SU-DHL-6 (cell line): ENCODE results near the gene CD2.
"Not testable (repeated sequence)": the region's sequence is repeated elsewhere in the genome, so short reads cannot be mapped to it uniquely, and the experiment has no call there.

Source experiments
- H2AFZ ChIP-seq: fragments of 200-600 bp; sonication (generic); 2 replicates; pipeline ENCODE4 v1.6.1; 2014; ENCODE audit warnings: low read depth, mild to moderate bottlenecking, moderate library complexity, mixed read lengths, antibody characterized with exemption, low read length; ENCODE audit not compliant: severe bottlenecking
- H3F3A ChIP-seq: fragments of 200-600 bp; shearing (Covaris generic); 2 replicates; pipeline ENCODE4 v1.6.0; 2016; ENCODE audit warnings: antibody characterized with exemption, mild to moderate bottlenecking; ENCODE audit not compliant: insufficient read depth
- H3K27ac ChIP-seq: fragments of 200-600 bp; sonication (generic); 2 replicates; pipeline ENCODE4 v1.5.1; 2016; ENCODE audit warnings: low read depth, mild to moderate bottlenecking, low read length, moderate library complexity, mixed read lengths
- H3K27me3 ChIP-seq: fragments of 200-600 bp; sonication (generic), shearing (Covaris generic); 2 replicates; pipeline ENCODE4 v1.6.0; 2014; ENCODE audit warnings: mild to moderate bottlenecking, low read length
- H3K36me3 ChIP-seq: fragments of 200-600 bp; sonication (generic); 2 replicates; pipeline ENCODE4 v1.6.1; 2014; ENCODE audit warnings: mild to moderate bottlenecking, low read length, mixed read lengths
- H3K4me2 ChIP-seq: fragments of 300-600, 200-600 bp; shearing (Covaris generic), sonication (generic); 2 replicates; pipeline ENCODE4 v1.6.0; 2014; ENCODE audit warnings: low read length, low read depth, mild to moderate bottlenecking; ENCODE audit not compliant: poor library complexity, severe bottlenecking
- H3K4me3 ChIP-seq: fragments of 200-600 bp; sonication (generic); 2 replicates; pipeline ENCODE4 v1.5.1; 2014; ENCODE audit warnings: antibody characterized with exemption, low read length, mild to moderate bottlenecking, mixed read lengths; ENCODE audit not compliant: insufficient read depth, poor library complexity, severe bottlenecking
- H3K79me2 ChIP-seq: fragments of 200-600 bp; sonication (generic); 2 replicates; pipeline ENCODE4 v1.6.1; 2014; ENCODE audit warnings: mild to moderate bottlenecking, low read length, moderate library complexity; ENCODE audit not compliant: insufficient read depth
- H3K9ac ChIP-seq: fragments of 200-600 bp; sonication (generic); 2 replicates; pipeline ENCODE4 v1.7.0; 2014; ENCODE audit warnings: mild to moderate bottlenecking, low read length
- H3K9me2 ChIP-seq: fragments of 200-600 bp; sonication (generic); replicated peaks from 2 replicates; pipeline ENCODE4 v1.6.1; 2014; ENCODE audit warnings: low read length; ENCODE audit not compliant: insufficient read depth
- H3K9me3 ChIP-seq: fragments of 200-600 bp; sonication (generic); 2 replicates; pipeline ENCODE4 v1.6.1; 2014; ENCODE audit warnings: low read length, mixed read lengths; ENCODE audit not compliant: insufficient read depth
- H4K20me1 ChIP-seq: fragments of 200-600 bp; sonication (generic); 2 replicates; pipeline ENCODE4 v1.6.1; 2014; ENCODE audit warnings: low read depth, mild to moderate bottlenecking, antibody characterized with exemption, low read length, moderate library complexity, mixed read lengths
- EZH2phosphoT487 ChIP-seq: fragments of 200-600 bp; sonication (generic), shearing (Covaris generic); conservative IDR thresholded peaks from 2 replicates; pipeline ENCODE4 v1.6.1; 2018; ENCODE audit warnings: mild to moderate bottlenecking, antibody characterized with exemption, low read length, moderate library complexity, mixed read lengths
- TF ChIP-seq, protein P1 (sequence below): fragments of 200-600 bp; sonication (generic); IDR thresholded peaks from one replicate; pipeline ENCODE4 v1.5.1; 2017; ENCODE audit warnings: antibody characterized with exemption, mild to moderate bottlenecking, low read length, moderate library complexity; ENCODE audit not compliant: insufficient read depth, poor library complexity, severe bottlenecking

The CD2 gene

DNA sequence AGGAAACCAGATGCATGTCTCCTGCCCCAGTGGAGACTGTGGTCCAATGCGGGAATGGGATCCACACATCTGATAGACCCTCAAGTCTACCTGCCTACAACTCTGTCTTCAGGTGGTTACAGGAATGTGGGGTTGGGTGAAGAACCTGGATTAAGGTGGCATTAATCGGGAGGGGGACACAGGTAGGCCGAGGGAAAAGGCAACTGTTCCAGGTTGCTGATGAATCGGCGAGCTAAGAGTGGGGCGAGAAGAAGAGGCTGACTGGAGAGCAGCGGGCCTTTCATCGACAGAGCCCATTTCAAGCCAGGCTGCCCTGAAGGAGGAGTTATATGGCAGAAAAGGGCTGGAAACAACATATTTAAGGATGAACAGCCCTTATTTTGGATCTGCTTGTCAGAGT is 836 bp downstream of the CD2 start:
- Histone ChIP-seq H3K9me3 (no peaks in the 10 kb centered on the region), H3K27ac (no peak overlapping the region), H3K36me3 (no peaks in the 10 kb centered on the region), H2AFZ (no peak overlapping the region), H3K9ac (no peak overlapping the region), H3K4me2 (no peak overlapping the region), H3K9me2 (no peaks in the 10 kb centered on the region), H3K79me2 (no peaks in the 10 kb centered on the region), H3K27me3 (no peaks in the 10 kb centered on the region), H4K20me1 (no peaks in the 10 kb centered on the region), H3F3A (no peaks in the 10 kb centered on the region), H3K4me3 (no peak overlapping the region)
- TF ChIP-seq EZH2phosphoT487 = no peak
- TF ChIP-seq, protein P1, sequence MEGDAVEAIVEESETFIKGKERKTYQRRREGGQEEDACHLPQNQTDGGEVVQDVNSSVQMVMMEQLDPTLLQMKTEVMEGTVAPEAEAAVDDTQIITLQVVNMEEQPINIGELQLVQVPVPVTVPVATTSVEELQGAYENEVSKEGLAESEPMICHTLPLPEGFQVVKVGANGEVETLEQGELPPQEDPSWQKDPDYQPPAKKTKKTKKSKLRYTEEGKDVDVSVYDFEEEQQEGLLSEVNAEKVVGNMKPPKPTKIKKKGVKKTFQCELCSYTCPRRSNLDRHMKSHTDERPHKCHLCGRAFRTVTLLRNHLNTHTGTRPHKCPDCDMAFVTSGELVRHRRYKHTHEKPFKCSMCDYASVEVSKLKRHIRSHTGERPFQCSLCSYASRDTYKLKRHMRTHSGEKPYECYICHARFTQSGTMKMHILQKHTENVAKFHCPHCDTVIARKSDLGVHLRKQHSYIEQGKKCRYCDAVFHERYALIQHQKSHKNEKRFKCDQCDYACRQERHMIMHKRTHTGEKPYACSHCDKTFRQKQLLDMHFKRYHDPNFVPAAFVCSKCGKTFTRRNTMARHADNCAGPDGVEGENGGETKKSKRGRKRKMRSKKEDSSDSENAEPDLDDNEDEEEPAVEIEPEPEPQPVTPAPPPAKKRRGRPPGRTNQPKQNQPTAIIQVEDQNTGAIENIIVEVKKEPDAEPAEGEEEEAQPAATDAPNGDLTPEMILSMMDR = no peak

DNA sequence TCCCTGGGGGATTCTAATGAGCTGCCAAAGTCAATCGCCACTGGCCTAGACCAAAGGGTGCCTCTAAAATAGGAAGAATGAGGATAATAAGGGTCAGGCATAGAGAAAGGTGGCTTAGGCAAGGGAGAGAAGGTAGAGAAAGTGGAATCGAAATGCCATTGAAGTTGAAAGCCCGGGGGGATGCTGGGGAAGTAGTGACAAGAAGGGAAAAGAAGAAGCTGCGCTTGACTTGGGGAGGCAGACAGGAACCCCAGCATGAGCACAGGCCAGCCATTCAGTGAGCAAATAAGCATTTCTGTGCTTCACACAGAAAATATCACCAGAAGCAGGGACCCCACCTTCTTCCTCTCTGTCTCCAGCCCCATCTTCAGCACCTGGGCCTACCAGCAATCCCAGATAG is 1.5 kb downstream of the CD2 start:
- Histone ChIP-seq H3K4me2 (no peak overlapping the region), H3K9me3 (no peaks in the 10 kb centered on the region), H3K4me3 (no peak overlapping the region), H3K9me2 (no peaks in the 10 kb centered on the region), H3K9ac (no peak overlapping the region), H3K27ac (no peak overlapping the region), H3K27me3 (no peaks in the 10 kb centered on the region), H3K36me3 (no peaks in the 10 kb centered on the region), H2AFZ (no peak overlapping the region), H3K79me2 (no peaks in the 10 kb centered on the region), H3F3A (no peaks in the 10 kb centered on the region), H4K20me1 (no peaks in the 10 kb centered on the region)
- no peak for TF ChIP-seq EZH2phosphoT487
- TF ChIP-seq, protein P1 = no peak

GRCh38 chr1:116756092-116756491 is 1.9 kb downstream of the CD2 start:
- H3K27me3 ChIP-seq, H2AFZ ChIP-seq, H3K27ac ChIP-seq, H3K36me3 ChIP-seq, H3K9me3 ChIP-seq, H3K9ac ChIP-seq, H4K20me1 ChIP-seq, H3F3A ChIP-seq, H3K9me2 ChIP-seq, H3K4me2 ChIP-seq, H3K4me3 ChIP-seq, H3K79me2 ChIP-seq: not testable (repeated sequence)

- H3K4me3 ChIP-seq, H3K4me2 ChIP-seq, H2AFZ ChIP-seq: not testable (repeated sequence)
Measured at GRCh38 chr1:116758456-116758815, 4.2 kb downstream of the CD2 start.

More at GRCh38 chr1:116758456-116758815, 4.2 kb downstream of the CD2 start:
- not testable (repeated sequence) for H3K9ac ChIP-seq, H3K27me3 ChIP-seq, H3K36me3 ChIP-seq, H3K79me2 ChIP-seq, H3F3A ChIP-seq, H3K9me3 ChIP-seq, H3K27ac ChIP-seq, H4K20me1 ChIP-seq, H3K9me2 ChIP-seq
